IgD-negative memory B cell (primary cell): ENCODE data around the gene MCU. TPM values are rescaled to one million over a fixed set of nuclear protein-coding genes. Genes with fewer than 3 reads are reported as not detected.
"Not testable (repeated sequence)": the region's sequence is repeated elsewhere in the genome, so short reads cannot be mapped to it uniquely, and the experiment has no call there.

ENCODE experiments used
- H3K27ac Mint-ChIP-seq, 3 donors: one replicate each; pipeline ENCODE4 v1.8.0; 2020 to 2022; ENCODE audit warnings: mild to moderate bottlenecking in 3 of 3, mixed read lengths in 3 of 3, moderate library complexity in 1 of 3
- H3K27me3 Mint-ChIP-seq: one replicate; pipeline ENCODE4 v1.8.0; 2021; ENCODE audit warnings: mixed read lengths
- H3K36me3 Mint-ChIP-seq: one replicate; pipeline ENCODE4 v1.8.0; 2020; ENCODE audit warnings: mild to moderate bottlenecking, mixed read lengths
- H3K4me1 Mint-ChIP-seq, 3 donors: one replicate each; pipeline ENCODE4 v1.8.0; 2020 to 2022; ENCODE audit warnings: mixed read lengths in 3 of 3, mild to moderate bottlenecking in 1 of 3
- H3K4me3 Mint-ChIP-seq, 4 donors: one replicate each; pipeline ENCODE4 v1.8.0; 2020 to 2022; ENCODE audit warnings: mild to moderate bottlenecking in 4 of 4, mixed read lengths in 4 of 4, moderate library complexity in 3 of 4
- H3K9me3 Mint-ChIP-seq, 3 donors: one replicate each; pipeline ENCODE4 v1.8.0; 2020 to 2021; ENCODE audit warnings: mixed read lengths in 3 of 3, mild to moderate bottlenecking in 1 of 3
- polyA plus RNA-seq: library from polyadenylated mRNA; unstranded; fragments of 300-500 nt; fragmentation: Illumina TruSeq; gene quantifications from one replicate; pipeline ENCODE4 v1.2.3, GENCODE V29; 2021

Gene MCU
- polyA plus RNA-seq, 1 donor from 2014 or later: 5.6 TPM

DNA sequence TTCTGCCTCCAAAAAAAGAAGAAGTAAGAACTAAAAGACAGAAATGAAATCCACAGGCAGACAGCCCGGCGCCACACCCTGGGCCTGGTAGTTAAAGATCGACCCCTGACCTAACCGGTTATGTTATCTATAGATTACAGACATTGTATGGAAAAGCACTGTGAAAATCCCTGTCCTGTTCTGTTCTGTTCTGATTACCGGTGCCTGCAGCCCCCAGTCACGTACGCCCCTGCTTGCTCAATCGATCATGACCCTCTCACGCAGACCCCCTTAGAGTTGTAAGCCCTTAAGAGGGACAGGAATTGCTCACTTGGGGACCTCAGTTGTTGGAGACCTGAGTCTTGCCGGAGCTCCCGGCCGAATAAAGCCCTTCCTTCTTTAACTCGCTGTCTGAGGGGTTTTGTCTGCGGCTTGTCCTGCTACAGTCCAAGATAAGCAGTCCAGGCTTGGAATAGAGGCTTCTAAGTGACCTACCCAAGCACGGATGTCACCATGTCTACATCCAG, 212.1 kb downstream of the MCU start:
- H3K27ac Mint-ChIP-seq, H3K27me3 Mint-ChIP-seq, H3K4me3 Mint-ChIP-seq, H3K4me1 Mint-ChIP-seq, H3K9me3 Mint-ChIP-seq, H3K36me3 Mint-ChIP-seq: not testable (repeated sequence)

DNA sequence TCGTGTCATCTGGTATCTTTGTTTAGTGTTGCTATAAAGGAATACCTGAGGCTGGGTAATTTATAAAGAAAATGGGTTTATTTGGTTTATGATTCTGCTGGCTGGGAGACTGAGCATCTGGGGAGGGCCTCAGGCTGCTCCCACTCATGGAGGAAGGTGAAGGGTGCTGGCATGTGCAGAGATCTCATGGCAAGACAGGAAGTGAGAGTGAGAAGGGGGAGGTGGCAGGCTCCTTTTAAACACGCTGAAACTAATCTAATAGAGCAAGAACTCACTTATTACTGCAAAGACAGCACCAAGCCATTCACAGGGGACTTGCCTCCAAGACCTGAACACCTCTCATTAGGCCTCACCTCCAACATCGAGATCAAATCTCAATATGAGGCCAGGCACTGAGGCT, 212.9 kb downstream of the MCU start:
- H3K9me3 Mint-ChIP-seq: no peaks in the 10 kb centered on the region
- H3K4me1 Mint-ChIP-seq: no peaks in the 10 kb centered on the region
- H3K36me3 Mint-ChIP-seq: no peaks in the 10 kb centered on the region
- no peaks in the 10 kb centered on the region for H3K27me3 Mint-ChIP-seq
- no peak overlapping the region for H3K27ac Mint-ChIP-seq
- peak overlapping the region in 1 of 4 donors; percentile 43 for H3K4me3 Mint-ChIP-seq

DNA sequence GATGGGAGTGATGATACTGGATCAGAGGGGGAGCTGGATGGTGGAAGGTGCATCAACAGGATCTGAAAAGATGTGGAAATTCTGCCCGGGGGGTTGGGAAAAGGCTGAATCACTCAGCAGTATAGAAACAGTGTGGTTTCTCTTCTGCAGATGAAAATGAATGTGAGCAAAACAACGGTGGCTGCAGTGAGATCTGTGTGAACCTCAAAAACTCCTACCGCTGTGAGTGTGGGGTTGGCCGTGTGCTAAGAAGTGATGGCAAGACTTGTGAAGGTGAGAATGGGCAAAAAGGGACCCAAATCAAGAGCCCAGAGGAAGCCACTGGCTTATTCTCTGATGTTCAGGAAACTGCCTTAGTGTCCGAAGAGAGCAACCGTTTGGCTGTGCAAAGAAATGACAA, 214.5 kb downstream of the MCU start:
- Mint-ChIP-seq H3K36me3 (no peaks in the 10 kb centered on the region), H3K4me3 (no peak overlapping the region), H3K4me1 (no peaks in the 10 kb centered on the region)

DNA sequence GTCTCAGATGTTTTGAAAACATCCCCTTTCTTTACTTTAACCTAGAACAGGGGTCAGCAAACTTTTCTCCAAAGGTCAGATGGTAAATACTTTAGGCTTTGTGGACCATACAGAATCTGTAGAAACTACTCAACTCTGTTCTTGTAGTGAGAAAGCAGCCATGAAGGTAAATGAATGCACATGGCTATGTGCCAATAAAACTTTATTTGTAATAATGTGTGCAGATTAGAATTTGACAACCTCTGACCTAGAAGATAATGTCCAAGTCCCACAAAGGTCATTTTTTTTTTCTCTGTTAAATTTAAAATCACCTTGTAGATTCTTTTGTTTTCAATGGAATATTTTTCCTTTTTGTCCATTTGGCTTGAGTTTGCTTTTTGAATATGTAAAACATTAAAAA, 218.8 kb downstream of the MCU start:
- Mint-ChIP-seq H3K4me1 (no peaks in the 10 kb centered on the region), H3K4me3 (no peak overlapping the region), H3K27me3 (no peaks in the 10 kb centered on the region), H3K36me3 (no peaks in the 10 kb centered on the region), H3K27ac (no peak overlapping the region), H3K9me3 (no peaks in the 10 kb centered on the region)

More for the DNA sequence above, 214.5 kb downstream of the MCU start:
- H3K9me3 Mint-ChIP-seq: no peaks in the 10 kb centered on the region
- no peak overlapping the region for H3K27ac Mint-ChIP-seq
- no peaks in the 10 kb centered on the region for H3K27me3 Mint-ChIP-seq

DNA sequence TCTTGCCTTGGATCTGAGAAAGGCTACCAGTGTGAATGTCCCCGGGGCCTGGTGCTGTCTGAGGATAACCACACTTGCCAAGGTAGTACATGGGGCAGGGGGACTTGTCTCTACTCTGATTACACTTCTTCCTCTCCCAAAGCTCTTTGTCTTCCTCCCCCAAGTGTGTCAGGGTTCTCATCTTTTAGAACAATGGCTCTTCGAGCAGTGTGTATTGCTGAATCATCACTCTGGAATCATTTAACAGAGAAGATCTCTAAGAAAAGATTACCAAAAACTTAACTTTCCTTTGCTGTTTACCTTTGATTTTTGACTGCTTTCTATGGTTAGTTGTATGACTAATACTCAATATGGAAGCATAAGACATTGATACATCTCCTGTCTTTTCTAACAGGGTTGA, 219.8 kb downstream of the MCU start:
- Mint-ChIP-seq H3K4me3 (no peak overlapping the region), H3K4me1 (no peaks in the 10 kb centered on the region), H3K27ac (no peak overlapping the region), H3K36me3 (no peaks in the 10 kb centered on the region), H3K27me3 (no peaks in the 10 kb centered on the region), H3K9me3 (no peaks in the 10 kb centered on the region)

DNA sequence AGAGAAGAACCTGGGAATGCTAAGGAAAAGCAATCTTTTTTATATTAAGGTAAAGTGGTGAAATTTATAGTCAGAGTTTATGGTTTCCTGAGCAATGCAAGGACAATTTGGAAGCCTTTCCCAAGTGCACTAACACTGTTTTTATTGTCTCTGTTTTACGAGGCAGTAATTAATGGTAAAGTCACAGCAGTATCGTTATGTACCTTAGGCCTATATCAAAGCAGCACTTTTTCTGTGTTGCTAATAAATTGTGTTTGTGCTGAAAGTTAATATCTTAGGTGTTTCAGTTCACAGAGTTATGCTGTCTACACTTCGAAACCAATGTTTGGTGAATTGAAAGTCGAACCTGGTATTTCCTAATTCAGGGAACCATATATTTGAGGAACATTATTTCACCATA, 220.8 kb downstream of the MCU start:
- Mint-ChIP-seq H3K4me3 (no peak overlapping the region), H3K9me3 (no peaks in the 10 kb centered on the region), H3K36me3 (no peaks in the 10 kb centered on the region), H3K4me1 (no peaks in the 10 kb centered on the region), H3K27me3 (no peaks in the 10 kb centered on the region), H3K27ac (no peak overlapping the region)

DNA sequence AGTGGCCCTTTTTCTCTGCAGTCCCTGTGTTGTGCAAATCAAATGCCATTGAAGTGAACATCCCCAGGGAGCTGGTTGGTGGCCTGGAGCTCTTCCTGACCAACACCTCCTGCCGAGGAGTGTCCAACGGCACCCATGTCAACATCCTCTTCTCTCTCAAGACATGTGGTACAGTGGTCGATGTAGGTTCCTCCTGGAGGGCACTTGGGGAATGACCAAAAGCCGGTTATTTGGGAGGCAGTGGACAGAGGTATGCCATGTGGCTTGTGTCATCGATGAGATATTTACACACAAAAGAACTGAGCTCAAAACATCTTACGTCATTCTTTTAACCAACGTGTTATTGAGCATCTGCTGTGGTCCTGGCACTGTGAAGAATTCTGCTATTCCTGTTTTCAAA, 221.3 kb downstream of the MCU start:
- H3K4me3 Mint-ChIP-seq: no peak overlapping the region
- no peaks in the 10 kb centered on the region for H3K36me3 Mint-ChIP-seq
- no peak overlapping the region for H3K27ac Mint-ChIP-seq
- peaks cover 0 to 1% (median 0%) of the 10 kb centered on the region in 3 donors for H3K4me1 Mint-ChIP-seq
- no peaks in the 10 kb centered on the region for H3K9me3 Mint-ChIP-seq
- peaks cover 2% of the 10 kb centered on the region for H3K27me3 Mint-ChIP-seq

DNA sequence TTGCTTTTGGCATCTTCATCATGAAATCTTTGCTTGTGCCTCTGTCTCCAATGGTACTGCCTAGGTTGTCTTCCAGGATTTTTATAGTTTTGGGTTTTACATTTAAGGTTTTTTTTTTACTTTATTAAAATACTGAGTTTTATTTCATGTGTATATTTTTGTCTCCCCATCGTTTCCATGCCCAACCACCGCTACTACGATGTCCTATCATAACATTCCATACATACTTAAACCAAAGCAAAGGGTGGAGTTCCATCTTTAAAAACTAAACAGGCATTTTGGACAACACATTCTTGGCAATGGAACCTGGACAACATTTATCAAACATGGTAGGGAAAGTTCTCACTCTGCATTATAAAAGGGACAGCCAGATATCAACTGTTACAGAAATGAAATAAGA, 225.3 kb downstream of the MCU start:
- Mint-ChIP-seq H3K9me3 (peaks cover 4 to 15% (median 14%) of the 10 kb centered on the region in 3 donors), H3K27me3 (peaks cover 11% of the 10 kb centered on the region)
- H3K36me3 Mint-ChIP-seq, H3K4me1 Mint-ChIP-seq, H3K27ac Mint-ChIP-seq, H3K4me3 Mint-ChIP-seq: not testable (repeated sequence)

DNA sequence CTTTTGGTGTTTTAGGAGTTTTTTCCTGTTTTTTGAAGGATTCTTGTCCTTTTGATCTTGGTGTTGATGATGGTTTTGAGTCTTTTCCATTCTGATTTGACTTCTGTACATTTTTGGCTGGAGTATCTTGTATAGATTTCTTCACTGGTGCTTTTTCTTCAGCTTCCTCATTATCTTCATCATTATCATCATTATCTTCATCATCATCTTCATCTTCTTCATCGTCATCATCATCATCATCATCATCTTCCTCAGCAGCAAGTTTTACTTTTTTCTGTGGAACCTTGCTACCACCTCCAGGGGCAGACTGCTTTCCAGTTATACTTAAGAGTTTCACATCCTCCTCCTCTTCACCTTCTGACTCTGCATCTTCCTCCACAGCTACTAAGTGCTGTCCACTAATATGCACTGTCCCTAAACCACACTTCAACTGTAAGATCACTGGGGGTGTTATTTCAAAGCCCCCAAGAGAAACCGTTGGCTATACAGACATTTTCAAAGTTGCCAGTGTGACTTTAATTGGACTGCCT, 225.9 kb downstream of the MCU start:
- Mint-ChIP-seq H3K27me3 (peaks cover 11% of the 10 kb centered on the region), H3K9me3 (peaks cover 7 to 19% (median 17%) of the 10 kb centered on the region in 3 donors)
- H3K4me3 Mint-ChIP-seq, H3K27ac Mint-ChIP-seq, H3K36me3 Mint-ChIP-seq, H3K4me1 Mint-ChIP-seq: not testable (repeated sequence)

DNA sequence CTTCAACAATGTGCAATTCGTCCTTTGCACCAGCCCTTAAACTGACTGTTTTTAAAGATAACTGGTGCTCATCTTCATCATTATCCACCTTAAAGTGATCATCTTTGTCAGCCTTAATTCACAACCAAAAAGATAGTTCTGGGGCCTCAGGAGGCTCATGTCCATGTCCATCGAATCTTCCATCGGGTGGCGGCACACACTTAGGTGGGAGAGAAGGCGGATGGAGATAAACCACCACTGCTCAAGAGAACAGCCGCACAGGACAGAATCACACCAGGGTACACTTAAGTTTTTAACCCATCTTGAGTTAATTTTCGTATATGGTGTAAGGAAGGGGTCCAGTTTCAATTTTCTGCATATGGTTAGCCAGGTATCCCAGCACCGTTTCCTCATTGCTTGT, 226.4 kb downstream of the MCU start:
- Mint-ChIP-seq H3K9me3 (peaks cover 7 to 19% (median 17%) of the 10 kb centered on the region in 3 donors), H3K27ac (no peak overlapping the region), H3K36me3 (peaks cover 3% of the 10 kb centered on the region), H3K4me3 (no peak overlapping the region), H3K4me1 (peaks cover 0 to 1% (median 0%) of the 10 kb centered on the region in 3 donors), H3K27me3 (peaks cover 11% of the 10 kb centered on the region)

DNA sequence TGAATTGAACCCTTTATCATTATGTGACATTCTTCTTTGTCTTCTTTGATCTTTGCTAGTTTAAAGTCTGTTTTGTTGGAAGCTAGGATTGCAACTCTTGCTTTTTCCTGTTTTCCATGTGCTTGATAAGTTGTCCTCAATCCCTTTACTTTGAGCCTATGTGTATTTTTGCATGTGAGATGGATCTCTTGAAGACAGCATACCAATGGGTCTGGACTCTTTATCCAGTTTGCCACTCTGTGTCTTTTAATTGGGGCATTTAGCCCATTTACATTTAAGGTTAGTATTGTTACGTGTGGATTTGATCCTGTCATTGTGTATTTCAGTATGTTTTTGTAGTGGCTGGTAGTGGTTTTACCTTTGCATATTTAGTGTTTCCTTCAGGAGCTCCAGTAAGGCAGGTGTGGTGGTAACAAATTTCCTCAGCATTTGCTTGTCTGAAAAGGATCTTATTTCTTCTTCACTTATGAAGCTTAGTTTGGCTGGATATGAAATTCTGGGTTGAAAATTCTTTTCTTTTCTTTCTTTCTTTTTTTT, 229.3 kb downstream of the MCU start:
- H3K4me1 Mint-ChIP-seq, H3K27ac Mint-ChIP-seq, H3K4me3 Mint-ChIP-seq, H3K36me3 Mint-ChIP-seq: not testable (repeated sequence)
- Mint-ChIP-seq H3K27me3 (peaks cover 13% of the 10 kb centered on the region), H3K9me3 (peaks cover 7 to 19% (median 19%) of the 10 kb centered on the region in 3 donors)

DNA sequence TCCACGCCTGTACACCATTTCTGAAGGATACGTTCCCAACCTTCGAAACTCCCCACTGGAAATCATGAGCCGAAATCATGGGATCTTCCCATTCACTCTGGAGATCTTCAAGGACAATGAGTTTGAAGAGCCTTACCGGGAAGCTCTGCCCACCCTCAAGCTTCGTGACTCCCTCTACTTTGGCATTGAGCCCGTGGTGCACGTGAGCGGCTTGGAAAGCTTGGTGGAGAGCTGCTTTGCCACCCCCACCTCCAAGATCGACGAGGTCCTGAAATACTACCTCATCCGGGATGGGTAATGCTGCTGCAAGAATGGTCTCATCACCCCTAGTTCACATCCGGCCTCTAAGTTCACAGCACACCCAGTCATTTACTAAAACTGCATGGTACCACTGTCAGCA, 232.4 kb downstream of the MCU start:
- H3K4me3 Mint-ChIP-seq: no peak overlapping the region
- H3K9me3 Mint-ChIP-seq: peaks cover 7 to 19% (median 19%) of the 10 kb centered on the region in 3 donors
- H3K36me3 Mint-ChIP-seq: peaks cover 3% of the 10 kb centered on the region
- peaks cover 12% of the 10 kb centered on the region for H3K27me3 Mint-ChIP-seq
- H3K27ac Mint-ChIP-seq: no peak overlapping the region
- H3K4me1 Mint-ChIP-seq: no peaks in the 10 kb centered on the region

DNA sequence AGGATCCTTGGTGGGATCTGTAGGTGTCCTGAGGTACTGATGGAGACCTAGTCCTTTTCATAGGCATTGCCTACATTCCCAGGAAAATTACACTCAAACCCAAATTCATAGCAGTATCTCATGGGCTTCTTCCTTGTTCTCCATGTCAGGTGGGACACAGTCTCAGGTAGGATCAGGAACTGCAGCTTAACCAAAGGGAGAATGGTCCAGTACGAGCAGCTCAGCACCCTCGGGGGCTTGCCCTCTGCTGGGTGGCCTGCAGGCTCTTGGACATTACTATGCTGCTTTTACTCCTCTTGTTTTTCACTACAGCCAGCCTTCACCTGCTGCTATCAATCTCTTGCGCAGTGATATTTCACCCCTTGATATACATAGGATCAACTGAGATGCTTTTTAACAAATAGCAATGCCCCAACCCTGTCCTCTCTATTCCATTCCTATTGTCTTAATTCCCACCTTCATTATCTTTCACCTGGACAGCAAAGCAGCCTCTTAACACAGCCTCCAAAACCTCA, 234.1 kb downstream of the MCU start:
- peaks cover 5% of the 10 kb centered on the region for H3K27me3 Mint-ChIP-seq
- no peaks in the 10 kb centered on the region for H3K36me3 Mint-ChIP-seq
- H3K27ac Mint-ChIP-seq: no peak overlapping the region
- H3K4me1 Mint-ChIP-seq: no peaks in the 10 kb centered on the region
- peaks cover 6 to 15% (median 11%) of the 10 kb centered on the region in 3 donors for H3K9me3 Mint-ChIP-seq
- H3K4me3 Mint-ChIP-seq: no peak overlapping the region

DNA sequence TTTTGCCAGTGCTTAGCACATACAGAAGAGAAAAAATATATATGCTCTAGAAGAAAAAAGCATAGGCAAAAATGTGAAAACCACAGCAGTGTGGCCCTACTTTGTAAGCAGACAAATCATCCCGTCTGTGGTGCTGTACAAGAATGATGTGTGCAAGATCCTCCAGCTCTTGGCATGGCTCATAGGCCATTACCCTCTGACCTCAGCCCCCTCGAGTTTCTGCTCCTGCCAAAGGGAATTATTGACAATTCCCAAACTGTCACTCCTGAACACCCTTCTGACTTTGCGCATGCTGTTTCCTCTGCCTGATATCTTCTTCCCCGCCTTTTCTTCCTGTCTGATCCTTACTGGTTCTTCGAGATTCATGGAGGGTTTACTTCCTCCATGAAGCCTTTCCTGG, 235.5 kb downstream of the MCU start:
- Mint-ChIP-seq H3K4me3 (no peak overlapping the region), H3K27ac (no peak overlapping the region), H3K9me3 (peaks cover under 1 to 3% (median 1%) of the 10 kb centered on the region in 3 donors), H3K36me3 (no peaks in the 10 kb centered on the region), H3K4me1 (no peaks in the 10 kb centered on the region), H3K27me3 (peaks cover 6% of the 10 kb centered on the region)

DNA sequence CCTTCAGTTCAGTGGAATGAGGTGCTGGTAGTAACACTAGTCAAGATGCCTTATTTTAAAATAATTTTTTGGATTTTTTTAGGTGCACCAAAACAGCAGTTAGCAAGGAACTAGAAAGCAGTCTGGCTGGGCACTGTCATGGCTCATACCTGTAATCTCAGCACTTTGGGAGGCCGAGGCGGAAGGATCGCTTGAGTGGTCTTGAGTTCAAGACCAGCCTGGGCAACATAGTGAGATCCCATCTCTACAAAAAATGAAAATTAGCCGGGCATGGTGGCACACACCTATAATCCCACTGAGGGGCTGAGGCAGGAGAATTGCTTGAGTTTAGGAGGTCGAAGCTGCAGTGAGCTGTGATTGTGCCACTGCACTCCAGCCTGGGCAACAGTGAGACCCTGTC, 236.9 kb downstream of the MCU start:
- Mint-ChIP-seq H3K27ac (no peak overlapping the region), H3K4me3 (no peak overlapping the region), H3K4me1 (no peaks in the 10 kb centered on the region), H3K36me3 (peaks cover under 1% of the 10 kb centered on the region), H3K27me3 (peaks cover 7% of the 10 kb centered on the region), H3K9me3 (peaks cover 0 to 2% (median 0%) of the 10 kb centered on the region in 3 donors)

DNA sequence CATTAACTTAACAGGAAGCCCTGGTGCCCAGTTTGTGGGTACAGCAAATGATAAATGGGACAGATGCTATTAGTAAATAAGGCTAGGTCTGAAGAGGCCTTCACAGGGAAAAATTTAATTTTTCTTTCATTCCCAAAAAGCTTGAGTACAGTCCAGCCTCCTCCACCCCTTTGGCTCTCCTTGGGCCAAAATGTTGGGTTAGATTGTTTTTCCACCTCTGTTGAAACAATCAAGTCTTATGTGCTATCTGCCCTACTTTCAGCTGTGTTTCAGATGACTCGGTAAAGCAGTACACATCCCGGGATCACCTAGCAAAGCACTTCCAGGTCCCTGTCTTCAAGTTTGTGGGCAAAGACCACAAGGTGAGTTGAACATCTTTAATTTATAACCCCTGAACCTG, 238.3 kb downstream of the MCU start:
- no peaks in the 10 kb centered on the region for H3K9me3 Mint-ChIP-seq
- H3K27ac Mint-ChIP-seq: no peak overlapping the region
- H3K27me3 Mint-ChIP-seq: peaks cover 5% of the 10 kb centered on the region
- H3K36me3 Mint-ChIP-seq: peaks cover 2% of the 10 kb centered on the region
- H3K4me1 Mint-ChIP-seq: no peaks in the 10 kb centered on the region
- no peak overlapping the region for H3K4me3 Mint-ChIP-seq
